MM.1S (cell line): ENCODE data around the gene GID4.

Source experiments
- CTCF ChIP-seq: fragments of 300-600 bp; sonication (generic); IDR thresholded peaks from 2 replicates; pipeline ENCODE4 v1.5.1; 2016; ENCODE audit warnings: antibody characterized with exemption, low read length, mixed read lengths
- EZH2phosphoT487 ChIP-seq: fragments of 300-600 bp; sonication (generic); IDR thresholded peaks from 2 replicates; pipeline ENCODE4 v1.6.1; 2018; ENCODE audit warnings: antibody characterized with exemption, low read length

GRCh38 chr17:18015593-18015992 is 23.6 kb upstream of the GID4 start:
- TF ChIP-seq CTCF: no peak
- TF ChIP-seq EZH2phosphoT487: no peak
